HepG2 (cell line): ENCODE data around the gene TLCD3B. TPM values are rescaled to one million over a fixed set of nuclear protein-coding genes. Genes with fewer than 3 reads are reported as not detected.

ENCODE experiments used
- ATAC-seq: fragments of 200-7000 bp; cut with Tn5 transposase; 3 replicates; pipeline ENCODE4 v1.9.1; 2020; ENCODE audit warnings: mild to moderate bottlenecking, moderate library complexity
- BruUV-seq: library from RNA; stranded (reverse); fragments of 400-500 nt; replicated peaks from 2 replicates; lab custom pipeline; 2021; lab: Mats Ljungman, UMichigan
- CTCF ChIA-PET: fragments of 300-600 bp; formaldehyde crosslinking; extraction: SDS; loops from one replicate; lab custom pipeline; 2021; ENCODE audit warnings: low total read pairs, inconsistent platforms, low intra/inter-chr PET ratio; lab: Yijun Ruan, JAX
- POLR2A ChIA-PET: fragments of 350-600 bp; sonication (Branson Sonifier 250); formaldehyde crosslinking; loops from one replicate; lab custom pipeline; 2020; ENCODE audit warnings: antibody characterized with exemption, inconsistent platforms; lab: Yijun Ruan, JAX
- DNase-seq: peaks from one replicate; pipeline ENCODE4 v3.0.0-alpha.2; 2015; ENCODE audit warnings: low spot score
- FAIRE-seq: peaks from 3 replicates; lab custom pipeline; 2011; peaks lifted over from hg19 to GRCh38; lab: Jason Lieb, UNC
- H2AFZ ChIP-seq: one replicate; pipeline ENCODE4 v1.6.1; 2011; ENCODE audit warnings: low read length, inconsistent platforms
- H3K27ac ChIP-seq: fragments of 300-600 bp; 3 replicates; pipeline ENCODE4 v1.8.0; 2011; ENCODE audit warnings: mixed run types, mild to moderate bottlenecking, mixed read lengths, low read length, inconsistent platforms; ENCODE audit not compliant: insufficient read depth; ENCODE audit errors: extremely low read length
- H3K27me3 ChIP-seq, 2 experiments: fragments of 200-600 bp in 1 of 2; 2 replicates in 1 of 2; 3 replicates in 1 of 2; pipeline versions ENCODE4 v1.6.0 to v1.8.0; 2011; ENCODE audit warnings: low read length in 2 of 2, mild to moderate bottlenecking in 2 of 2, moderate library complexity in 2 of 2, inconsistent platforms in 1 of 2; ENCODE audit not compliant: insufficient read depth in 2 of 2, control insufficient read depth in 1 of 2
- H3K36me3 ChIP-seq, 2 experiments: fragments of 200-600 bp in 1 of 2; replicated peaks in 1 of 2; 2 replicates in 1 of 2; 3 replicates in 1 of 2; pipeline versions ENCODE4 v1.5.1 to v1.8.0; 2011; ENCODE audit warnings: low read length in 2 of 2, inconsistent platforms in 1 of 2; ENCODE audit not compliant: insufficient read depth in 2 of 2, control insufficient read depth in 1 of 2
- H3K4me1 ChIP-seq: 2 replicates; pipeline ENCODE4 v1.5.1; 2012; ENCODE audit warnings: low read length, inconsistent platforms; ENCODE audit not compliant: insufficient read depth
- H3K4me2 ChIP-seq: 2 replicates; pipeline ENCODE4 v1.6.0; 2011; ENCODE audit warnings: low read depth, low read length, inconsistent platforms
- H3K4me3 ChIP-seq, 3 experiments: fragments of 200-600 bp in 1 of 3; sonication (generic), shearing (Covaris generic) in 1 of 3; replicated peaks in 1 of 3; 2 replicates each; pipeline ENCODE4 v1.5.1; 2011 to 2016; ENCODE audit warnings: low read length in 3 of 3, inconsistent platforms in 2 of 3, low read depth in 2 of 3, mild to moderate bottlenecking in 2 of 3, control low read depth in 1 of 3, mixed read lengths in 1 of 3; ENCODE audit not compliant: insufficient read depth in 1 of 3
- H3K79me2 ChIP-seq: one replicate; pipeline ENCODE4 v1.6.1; 2011; ENCODE audit warnings: low read length, inconsistent platforms; ENCODE audit not compliant: insufficient read depth
- H3K9ac ChIP-seq: 2 replicates; pipeline ENCODE4 v1.6.0; 2011; ENCODE audit warnings: mild to moderate bottlenecking, low read depth, low read length, inconsistent platforms; ENCODE audit not compliant: insufficient read depth
- H3K9me3 ChIP-seq: 2 replicates; pipeline ENCODE4 v1.5.1; 2012; ENCODE audit warnings: mild to moderate bottlenecking, low read length
- H4K20me1 ChIP-seq: 2 replicates; pipeline ENCODE4 v1.6.0; 2011; ENCODE audit warnings: inconsistent platforms, mild to moderate bottlenecking, low read length, moderate library complexity; ENCODE audit not compliant: insufficient read depth
- AGO1 ChIP-seq: fragments of 200-400 bp; formaldehyde crosslinking; IDR thresholded peaks from 2 replicates; pipeline ENCODE4 v1.6.1; 2017; ENCODE audit warnings: mild to moderate bottlenecking, low read depth, low read length, moderate library complexity; ENCODE audit not compliant: poor library complexity, severe bottlenecking
- CENPT ChIP-seq: sonication (generic); formaldehyde crosslinking; IDR thresholded peaks from 2 replicates; pipeline ENCODE4 v1.8.0; 2022; ENCODE audit warnings: low read depth, mild to moderate bottlenecking, moderate library complexity, missing genetic modification reagents
- NFE2L2 ChIP-seq: fragments of 150-350 bp; IDR thresholded peaks from 2 replicates; pipeline ENCODE4 v1.6.1; 2014; ENCODE audit warnings: low read length
- ZBTB38 ChIP-seq: sonication (generic); formaldehyde crosslinking; IDR thresholded peaks from 2 replicates; pipeline ENCODE4 v1.5.1; 2020; ENCODE audit warnings: mild to moderate bottlenecking, missing genetic modification reagents
- ZNF441 ChIP-seq: sonication (generic); formaldehyde crosslinking; IDR thresholded peaks from 2 replicates; pipeline ENCODE4 v1.7.0; 2021; ENCODE audit warnings: missing genetic modification reagents, borderline replicate concordance
- ZNF773 ChIP-seq: sonication (generic); formaldehyde crosslinking; IDR thresholded peaks from 2 replicates; pipeline ENCODE4 v1.4.0; 2020; ENCODE audit warnings: missing genetic modification reagents, borderline replicate concordance
- WGBS: methylation state at CpG from one replicate; pipeline ENCODE4 v1.1.6; 2017; ENCODE audit warnings: low lambda C conversion rate; 5-methylcytosine and 5-hydroxymethylcytosine counted together
- in situ Hi-C: cut with HindIII; loops from 2 replicates; pipeline ENCODE4 v1.10.0; 2017; ENCODE audit warnings: low pct_unique_long_range_greater_than_20kb; ENCODE audit not compliant: extremely low pct_ligation_motif_present
- intact Hi-C: fragments of 100-400 bp; cut with micrococcal nuclease; formaldehyde crosslinking; loops from one replicate; pipeline ENCODE4 v1.10.0; 2022; ENCODE audit not compliant: unreplicated experiment
- polyA plus RNA-seq, 8 experiments: library from polyadenylated mRNA; depleted of rRNA in 3 of 8; stranded (reverse) in 7 of 8; unstranded in 1 of 8; fragments of >200 nt; fragmentation: Illumina TruSeq in 4 of 8; extraction: Trizol in 4 of 8; gene quantifications; 2 replicates each; pipeline versions ENCODE4 v1.2.1 to v1.2.3, GENCODE V29; 2011 to 2016; ENCODE audit warnings: low read depth in 4 of 8, missing spikeins in 1 of 8, mixed read lengths in 1 of 8; ENCODE audit not compliant: insufficient read depth in 1 of 8
- total RNA-seq, 5 experiments: library from RNA; depleted of rRNA; stranded (reverse); fragments of >200 nt; fragmentation: Illumina TruSeq; extraction: Trizol; gene quantifications; 2 replicates each; pipeline ENCODE4 v1.2.3, GENCODE V29; 2016; ENCODE audit warnings: low read depth in 1 of 5
- TF ChIP-seq, protein P1 (sequence below): sonication (generic); formaldehyde crosslinking; IDR thresholded peaks from 2 replicates; pipeline ENCODE4 v1.5.0; 2020; ENCODE audit warnings: mild to moderate bottlenecking, missing genetic modification reagents
- TF ChIP-seq, protein P2 (sequence below): sonication (generic); formaldehyde crosslinking; IDR thresholded peaks from 2 replicates; pipeline ENCODE4 v1.5.0; 2020; ENCODE audit warnings: missing genetic modification reagents
- TF ChIP-seq, protein P3 (sequence below), 2 experiments: IDR thresholded peaks; 2 replicates each; pipeline ENCODE4 v1.6.1; 2011 to 2012; ENCODE audit warnings: low read length in 2 of 2, borderline replicate concordance in 1 of 2, low read depth in 1 of 2, mild to moderate bottlenecking in 1 of 2, moderate library complexity in 1 of 2
- TF ChIP-seq, protein P4 (sequence below): sonication (generic); formaldehyde crosslinking; IDR thresholded peaks from 2 replicates; pipeline ENCODE4 v1.5.0; 2020; ENCODE audit warnings: missing genetic modification reagents

TLCD3B gene
- total and polyA plus RNA-seq, 2 of the 13 experiments (the other 11 are each of a cell fraction or from before 2014, with no cell fraction given): not detected

DNA sequence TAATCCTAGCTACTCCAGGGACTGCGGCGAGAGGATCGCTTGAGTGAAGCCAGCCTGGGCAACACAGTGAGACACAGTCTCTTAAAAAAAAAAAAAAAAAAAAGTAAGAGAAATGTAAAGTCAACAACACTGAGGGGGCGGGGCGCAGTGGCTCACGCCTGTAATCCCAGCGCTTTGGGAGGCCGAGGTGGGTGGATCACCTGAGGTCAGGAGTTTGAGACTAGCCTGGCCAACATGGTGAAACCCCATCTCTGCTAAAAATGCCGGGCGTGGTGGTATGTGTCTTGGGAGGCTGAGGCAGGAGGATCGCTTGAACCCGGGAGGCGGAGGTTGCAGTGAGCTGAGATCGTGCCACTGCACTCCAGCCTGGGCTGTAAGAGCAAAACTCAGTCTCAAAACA, 18.5 kb downstream of the TLCD3B start (continued):
- TF ChIP-seq, protein P1, sequence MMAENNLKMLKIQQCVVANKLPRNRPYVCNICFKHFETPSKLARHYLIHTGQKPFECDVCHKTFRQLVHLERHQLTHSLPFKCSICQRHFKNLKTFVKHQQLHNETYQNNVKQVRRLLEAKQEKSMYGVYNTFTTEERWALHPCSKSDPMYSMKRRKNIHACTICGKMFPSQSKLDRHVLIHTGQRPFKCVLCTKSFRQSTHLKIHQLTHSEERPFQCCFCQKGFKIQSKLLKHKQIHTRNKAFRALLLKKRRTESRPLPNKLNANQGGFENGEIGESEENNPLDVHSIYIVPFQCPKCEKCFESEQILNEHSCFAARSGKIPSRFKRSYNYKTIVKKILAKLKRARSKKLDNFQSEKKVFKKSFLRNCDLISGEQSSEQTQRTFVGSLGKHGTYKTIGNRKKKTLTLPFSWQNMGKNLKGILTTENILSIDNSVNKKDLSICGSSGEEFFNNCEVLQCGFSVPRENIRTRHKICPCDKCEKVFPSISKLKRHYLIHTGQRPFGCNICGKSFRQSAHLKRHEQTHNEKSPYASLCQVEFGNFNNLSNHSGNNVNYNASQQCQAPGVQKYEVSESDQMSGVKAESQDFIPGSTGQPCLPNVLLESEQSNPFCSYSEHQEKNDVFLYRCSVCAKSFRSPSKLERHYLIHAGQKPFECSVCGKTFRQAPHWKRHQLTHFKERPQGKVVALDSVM (CRISPR knock-in tag): peak; percentile 75; the same call in 1 of the 2 replicates

DNA sequence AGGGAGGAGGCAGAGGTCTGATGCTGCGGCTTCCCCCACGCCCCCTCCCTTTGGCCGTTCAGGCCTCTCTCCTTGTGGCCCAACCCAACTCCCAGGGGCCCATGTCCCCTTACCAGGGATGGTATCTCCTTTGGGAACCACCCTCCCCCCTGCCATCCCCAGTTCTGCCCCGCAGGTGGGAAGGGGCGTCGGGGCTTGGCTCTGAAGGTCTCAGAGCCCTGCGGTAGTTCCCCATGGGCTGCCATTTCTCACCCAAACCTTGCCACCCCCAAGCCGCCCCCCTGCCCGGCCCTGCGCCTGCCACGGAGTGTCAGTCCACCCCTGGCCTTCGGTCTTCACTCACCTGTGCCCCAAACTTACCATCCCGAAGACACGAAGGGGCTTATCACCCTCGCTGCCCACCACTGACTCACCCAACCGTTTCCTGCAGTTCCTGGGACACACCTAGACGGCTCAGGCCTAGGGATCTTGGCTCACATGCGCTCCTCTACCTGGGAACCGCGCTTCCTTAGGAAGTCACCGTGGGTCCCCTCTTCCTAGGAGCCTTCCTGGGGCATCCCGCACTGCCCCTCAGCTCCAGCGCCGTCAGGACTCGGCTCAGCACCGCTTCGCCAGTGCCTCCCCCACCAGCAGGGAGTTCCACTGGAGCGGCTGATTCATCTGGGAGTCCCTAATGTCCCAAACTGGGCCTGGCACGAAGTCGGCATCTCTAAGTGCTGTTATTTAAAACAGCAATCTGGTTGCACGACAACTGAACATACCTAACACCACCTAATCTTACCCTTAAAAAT, 19.2 kb downstream of the TLCD3B start:
- BruUV-seq: no TSS peak
- WGBS: 65% methylated on average over 29 of the region's 31 CpGs
- Histone ChIP-seq H2AFZ (no peak overlapping the region), H3K27me3 (peaks cover 10 to 31% of the 10 kb centered on the region in 2 experiments; a peak in 4 of 5 replicates), H3K4me2 (peak overlapping the region; percentile 86; the same call in 1 of the 2 replicates), H3K4me3 (peak overlapping the region in 1 of 3 experiments; percentile 48; a peak in 1 of 6 replicates), H3K79me2 (no peaks in the 10 kb centered on the region), H3K9ac (no peak overlapping the region), H3K9me3 (no peaks in the 10 kb centered on the region), H3K27ac (no peak overlapping the region), H3K4me1 (peaks cover 40% of the 10 kb centered on the region), H3K36me3 (no peaks in the 10 kb centered on the region), H4K20me1 (no peaks in the 10 kb centered on the region)
- in situ Hi-C loops: no loop called here
- ATAC-seq (no peak), DNase-seq (no peak), FAIRE-seq (no peak)
- CTCF ChIA-PET: no interaction called here
- intact Hi-C loops: no loop called here
- POLR2A ChIA-PET: no interaction called here
- TF ChIP-seq ZNF773 (CRISPR knock-in tag) (no peak), ZBTB38 (CRISPR knock-in tag) (0 out of 2 replicates have a peak, but pooled peaks have one; percentile 38), ZNF441 (CRISPR knock-in tag) (no peak), NFE2L2 (no peak), AGO1 (peak; percentile 26), CENPT (CRISPR knock-in tag) (no peak)
- TF ChIP-seq, protein P2, sequence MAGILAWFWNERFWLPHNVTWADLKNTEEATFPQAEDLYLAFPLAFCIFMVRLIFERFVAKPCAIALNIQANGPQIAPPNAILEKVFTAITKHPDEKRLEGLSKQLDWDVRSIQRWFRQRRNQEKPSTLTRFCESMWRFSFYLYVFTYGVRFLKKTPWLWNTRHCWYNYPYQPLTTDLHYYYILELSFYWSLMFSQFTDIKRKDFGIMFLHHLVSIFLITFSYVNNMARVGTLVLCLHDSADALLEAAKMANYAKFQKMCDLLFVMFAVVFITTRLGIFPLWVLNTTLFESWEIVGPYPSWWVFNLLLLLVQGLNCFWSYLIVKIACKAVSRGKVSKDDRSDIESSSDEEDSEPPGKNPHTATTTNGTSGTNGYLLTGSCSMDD (CRISPR knock-in tag): no peak
- TF ChIP-seq, protein P3, sequence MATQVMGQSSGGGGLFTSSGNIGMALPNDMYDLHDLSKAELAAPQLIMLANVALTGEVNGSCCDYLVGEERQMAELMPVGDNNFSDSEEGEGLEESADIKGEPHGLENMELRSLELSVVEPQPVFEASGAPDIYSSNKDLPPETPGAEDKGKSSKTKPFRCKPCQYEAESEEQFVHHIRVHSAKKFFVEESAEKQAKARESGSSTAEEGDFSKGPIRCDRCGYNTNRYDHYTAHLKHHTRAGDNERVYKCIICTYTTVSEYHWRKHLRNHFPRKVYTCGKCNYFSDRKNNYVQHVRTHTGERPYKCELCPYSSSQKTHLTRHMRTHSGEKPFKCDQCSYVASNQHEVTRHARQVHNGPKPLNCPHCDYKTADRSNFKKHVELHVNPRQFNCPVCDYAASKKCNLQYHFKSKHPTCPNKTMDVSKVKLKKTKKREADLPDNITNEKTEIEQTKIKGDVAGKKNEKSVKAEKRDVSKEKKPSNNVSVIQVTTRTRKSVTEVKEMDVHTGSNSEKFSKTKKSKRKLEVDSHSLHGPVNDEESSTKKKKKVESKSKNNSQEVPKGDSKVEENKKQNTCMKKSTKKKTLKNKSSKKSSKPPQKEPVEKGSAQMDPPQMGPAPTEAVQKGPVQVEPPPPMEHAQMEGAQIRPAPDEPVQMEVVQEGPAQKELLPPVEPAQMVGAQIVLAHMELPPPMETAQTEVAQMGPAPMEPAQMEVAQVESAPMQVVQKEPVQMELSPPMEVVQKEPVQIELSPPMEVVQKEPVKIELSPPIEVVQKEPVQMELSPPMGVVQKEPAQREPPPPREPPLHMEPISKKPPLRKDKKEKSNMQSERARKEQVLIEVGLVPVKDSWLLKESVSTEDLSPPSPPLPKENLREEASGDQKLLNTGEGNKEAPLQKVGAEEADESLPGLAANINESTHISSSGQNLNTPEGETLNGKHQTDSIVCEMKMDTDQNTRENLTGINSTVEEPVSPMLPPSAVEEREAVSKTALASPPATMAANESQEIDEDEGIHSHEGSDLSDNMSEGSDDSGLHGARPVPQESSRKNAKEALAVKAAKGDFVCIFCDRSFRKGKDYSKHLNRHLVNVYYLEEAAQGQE (IDR thresholded peaks at IDR 0.05; ENCODE audit: borderline replicate concordance in 1 of 2, low read depth in 1 of 2, low read length in 2 of 2): no peak
- TF ChIP-seq, protein P4, sequence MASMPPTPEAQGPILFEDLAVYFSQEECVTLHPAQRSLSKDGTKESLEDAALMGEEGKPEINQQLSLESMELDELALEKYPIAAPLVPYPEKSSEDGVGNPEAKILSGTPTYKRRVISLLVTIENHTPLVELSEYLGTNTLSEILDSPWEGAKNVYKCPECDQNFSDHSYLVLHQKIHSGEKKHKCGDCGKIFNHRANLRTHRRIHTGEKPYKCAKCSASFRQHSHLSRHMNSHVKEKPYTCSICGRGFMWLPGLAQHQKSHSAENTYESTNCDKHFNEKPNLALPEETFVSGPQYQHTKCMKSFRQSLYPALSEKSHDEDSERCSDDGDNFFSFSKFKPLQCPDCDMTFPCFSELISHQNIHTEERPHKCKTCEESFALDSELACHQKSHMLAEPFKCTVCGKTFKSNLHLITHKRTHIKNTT (CRISPR knock-in tag): no peak
